Stimulated activated CD4-positive, alpha-beta T cell treated with anti-CD3 and anti-CD28 coated beads, Interleukin-4, amount 100 ng/mL, for 4 hours (primary cell): ENCODE results near the gene AGBL1.
"Not testable (repeated sequence)": the region's sequence is repeated elsewhere in the genome, so short reads cannot be mapped to it uniquely, and the experiment has no call there.

Source experiments
- DNase-seq, 2 experiments: peaks; one replicate each; pipeline ENCODE4 v3.0.0-alpha.2; 2020

Gene AGBL1

DNA sequence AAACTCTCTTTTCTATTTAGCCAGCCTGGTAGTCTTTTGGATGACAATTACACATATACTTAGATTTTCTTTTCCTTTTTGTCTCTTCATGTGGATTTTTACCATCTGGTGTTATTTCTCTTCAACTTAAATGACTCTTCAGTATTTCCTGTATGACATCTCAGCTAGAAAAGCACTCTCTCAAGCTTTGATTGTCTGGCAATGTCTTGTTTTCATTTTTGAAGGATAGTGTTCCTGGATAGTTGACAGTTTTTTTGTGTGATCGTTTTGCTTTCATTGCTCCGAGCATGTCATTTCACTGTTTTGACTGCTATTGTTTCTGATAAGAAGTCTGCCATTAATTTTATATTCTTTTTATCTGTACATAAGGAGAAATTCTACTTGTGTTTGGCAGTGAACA is 766.4 kb downstream of the AGBL1 start:
- DNase-seq, result no peak

DNA sequence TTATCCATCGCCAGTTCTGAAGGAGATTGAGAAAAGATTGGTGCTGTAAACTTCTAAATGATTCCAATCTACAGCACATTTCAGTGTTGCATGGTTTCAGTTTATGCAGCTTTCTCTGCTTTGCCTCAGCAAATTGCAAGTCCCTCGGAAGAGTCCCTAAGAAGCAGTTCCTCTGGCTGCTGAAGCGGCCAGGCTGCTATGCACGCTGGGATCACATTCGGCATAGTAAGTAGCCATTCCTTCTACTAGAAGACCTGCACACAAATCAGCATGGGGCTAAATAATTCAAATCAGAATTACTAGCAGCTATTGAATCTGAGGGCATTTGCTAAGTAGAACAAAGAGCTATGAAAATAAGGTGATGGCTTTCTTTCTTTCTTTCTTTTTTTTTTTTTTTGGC is 769.5 kb downstream of the AGBL1 start:
- no peak for DNase-seq

DNA sequence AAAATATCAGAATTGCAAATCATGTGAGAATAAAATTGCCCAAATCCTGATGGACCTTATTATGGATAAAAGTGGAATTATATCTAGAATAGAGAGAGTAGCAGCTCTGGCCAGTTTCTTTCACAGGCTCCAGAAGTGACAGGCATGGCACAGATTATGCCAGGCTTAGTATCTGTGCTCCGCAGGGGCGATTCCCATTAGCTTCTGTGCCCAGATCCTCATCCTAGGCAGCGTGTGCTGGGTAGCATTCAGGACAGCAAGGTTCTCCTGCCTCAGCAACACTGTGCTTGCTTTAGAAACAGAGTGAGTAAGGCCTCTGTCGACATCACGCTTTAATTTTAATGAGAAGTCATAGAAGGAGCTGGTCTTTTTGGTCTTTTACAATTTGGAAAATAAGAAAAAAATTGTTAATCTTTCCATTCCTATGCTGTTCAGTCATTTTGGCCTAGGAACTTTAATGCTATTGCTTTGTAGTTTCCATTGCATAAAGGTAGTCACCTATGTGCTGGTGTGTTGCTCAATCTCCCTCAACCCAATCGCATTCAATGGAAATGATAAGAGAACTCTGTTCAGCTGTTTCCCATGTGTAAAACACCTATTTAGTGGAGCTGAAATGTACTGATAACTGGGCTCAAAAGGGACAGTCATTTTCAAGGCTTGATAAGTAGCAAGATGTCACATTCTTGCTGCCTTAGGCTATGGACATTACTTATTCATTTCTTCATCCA is 770.1 kb downstream of the AGBL1 start:
- no peak for DNase-seq

DNA sequence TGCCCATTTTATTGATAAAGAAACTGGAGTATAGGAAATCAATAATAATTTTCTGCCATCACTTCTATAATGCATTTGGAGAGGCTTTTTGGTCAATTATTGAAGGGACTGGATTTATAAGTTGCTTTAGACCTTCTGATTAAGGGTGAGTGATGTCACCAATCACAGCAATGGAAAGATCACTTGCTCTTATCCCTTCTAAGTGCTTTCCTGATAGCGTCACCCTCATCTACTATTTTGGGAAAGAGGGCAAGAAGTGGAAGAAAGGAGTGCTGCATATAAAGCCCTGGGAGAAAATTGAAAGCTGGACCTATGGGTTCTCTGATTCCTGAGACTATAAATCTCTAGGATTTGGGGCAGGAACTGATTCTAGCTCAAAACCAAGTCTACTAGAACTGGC is 771.3 kb downstream of the AGBL1 start:
- no peak for DNase-seq

DNA sequence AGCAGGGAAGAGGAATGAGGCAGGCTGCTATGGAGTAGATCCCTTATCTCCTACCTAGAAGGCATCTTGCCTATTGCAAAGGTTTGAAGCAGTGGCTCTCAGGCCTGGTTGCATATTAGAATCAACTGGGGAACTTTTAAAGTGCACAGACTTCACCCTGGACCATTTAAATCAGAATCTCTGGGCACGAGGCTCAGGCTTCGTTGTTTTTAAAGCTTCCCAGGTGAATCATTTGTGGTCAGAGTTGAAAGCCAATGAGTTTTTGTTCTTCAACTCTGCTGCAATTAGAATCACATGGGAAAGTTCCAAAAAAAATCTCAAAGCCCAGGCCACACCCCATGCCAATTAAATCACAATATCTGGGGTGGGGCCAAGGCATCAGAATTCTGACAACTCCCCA is 773.1 kb downstream of the AGBL1 start:
- DNase-seq, result no peak

DNA sequence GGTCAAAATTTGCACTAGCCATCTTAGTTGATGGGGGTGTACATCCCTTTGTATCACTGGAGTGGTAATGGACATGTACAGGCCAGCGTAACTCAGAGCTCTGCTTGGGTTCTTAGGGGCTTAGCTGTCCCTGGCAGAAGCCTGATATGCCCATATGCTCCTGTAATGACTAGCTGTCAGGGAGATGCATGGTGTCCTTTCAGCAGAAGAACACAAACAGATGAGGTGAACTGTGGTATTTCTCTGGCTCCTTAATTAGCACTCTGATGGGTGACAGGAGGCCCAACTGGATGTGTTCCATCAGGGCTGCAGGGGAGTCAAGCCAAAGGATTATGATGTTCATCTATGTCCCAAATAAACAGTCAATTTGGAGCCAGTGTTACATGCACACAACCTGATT is 774.5 kb downstream of the AGBL1 start:
- DNase-seq, result no peak

DNA sequence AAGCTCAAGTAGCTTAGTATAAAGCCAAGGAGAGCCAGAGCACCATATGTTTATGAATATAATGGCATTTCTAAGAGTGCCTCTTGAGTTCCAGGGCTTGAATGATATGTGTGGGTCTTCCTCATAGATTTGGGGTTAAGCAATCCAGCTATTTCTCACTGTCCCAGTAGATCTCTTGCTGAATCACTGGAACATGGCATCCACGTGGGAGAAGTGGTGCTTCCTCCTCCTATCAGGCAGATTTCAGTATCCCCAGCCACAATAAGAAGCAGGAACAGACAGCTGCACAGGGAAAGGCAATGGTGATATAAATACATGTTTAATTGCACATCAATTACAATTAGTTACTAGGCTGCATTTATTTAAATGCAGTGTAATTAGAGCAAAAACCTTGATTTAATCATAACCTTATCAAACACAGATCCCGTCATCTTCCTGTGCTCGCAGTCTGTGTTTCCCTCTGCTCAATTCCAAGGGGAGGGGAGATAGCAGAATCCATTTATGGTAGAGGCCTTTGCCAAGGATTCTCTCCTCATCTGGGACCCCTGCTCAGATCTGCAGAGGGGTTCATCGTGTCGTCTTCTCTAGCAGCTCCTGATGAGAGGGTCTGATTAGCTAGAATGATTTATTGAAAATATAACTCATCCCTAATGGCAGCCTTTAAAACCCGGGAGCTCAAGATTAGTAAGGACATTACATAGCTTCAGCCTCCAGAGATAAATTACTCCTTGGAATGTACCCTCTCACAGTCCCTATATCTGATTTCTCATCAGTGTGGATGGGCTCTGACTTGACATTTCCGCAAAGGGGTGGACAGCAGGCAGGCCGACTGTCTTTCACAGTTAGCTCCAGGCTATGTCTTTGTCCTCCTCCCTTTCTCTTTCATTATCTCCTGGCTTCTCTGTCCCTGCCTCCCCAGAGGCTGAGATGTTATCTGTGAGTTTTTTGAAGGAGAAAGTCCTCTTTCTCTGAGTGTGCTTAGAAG is 775.9 kb downstream of the AGBL1 start:
- DNase-seq, result no peak

DNA sequence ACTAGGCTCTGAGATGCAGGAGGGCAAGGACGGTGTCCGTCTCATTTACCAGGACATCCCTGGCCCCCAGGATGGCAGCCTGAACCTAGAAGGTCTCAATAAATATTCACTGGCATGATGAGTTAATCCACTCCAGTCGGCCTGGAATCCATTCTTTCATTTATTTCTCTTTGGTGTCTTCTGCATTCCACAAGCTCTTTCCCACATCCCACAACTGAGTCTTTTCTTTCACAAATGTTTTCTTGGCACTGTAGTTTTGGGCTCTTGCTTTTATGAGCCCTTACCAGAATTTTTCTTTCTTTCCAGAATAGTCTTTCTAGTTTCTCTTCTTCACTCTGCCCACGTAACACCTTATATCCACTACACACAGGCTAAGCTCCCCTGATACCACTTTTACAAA is 778.0 kb downstream of the AGBL1 start:
- no peak for DNase-seq

DNA sequence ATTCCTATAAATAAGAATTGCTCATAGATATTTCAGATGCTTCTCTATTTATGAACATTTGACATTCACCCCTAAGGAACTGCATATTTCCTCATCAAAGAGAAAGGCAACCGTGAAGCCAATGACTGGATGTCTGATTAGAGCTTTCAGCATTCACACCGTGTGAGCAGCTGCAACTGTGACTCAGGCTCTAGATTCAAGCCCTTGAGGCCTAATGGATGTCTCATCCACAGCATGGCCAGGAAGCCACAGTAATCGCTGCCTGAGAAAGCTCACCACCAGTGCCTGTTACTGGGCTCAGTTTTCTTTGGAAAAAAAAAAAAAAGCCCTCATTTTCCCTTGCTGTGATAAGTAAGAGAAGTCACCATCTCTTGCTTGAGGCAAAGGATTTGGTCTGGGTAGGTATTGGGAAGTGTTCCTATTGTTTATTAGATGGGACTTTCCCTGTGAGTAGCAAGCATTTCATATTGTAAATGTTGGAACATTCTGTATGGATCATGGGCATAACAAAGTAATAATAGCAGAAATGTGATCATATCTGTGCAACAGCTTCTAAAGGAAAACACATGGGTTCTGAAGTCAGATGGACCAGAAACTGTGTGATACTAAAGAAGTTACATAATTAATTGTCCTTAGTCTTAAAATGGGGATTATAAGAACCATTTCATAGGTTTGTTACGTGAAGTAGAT is 783.7 kb downstream of the AGBL1 start:
- no peak for DNase-seq

DNA sequence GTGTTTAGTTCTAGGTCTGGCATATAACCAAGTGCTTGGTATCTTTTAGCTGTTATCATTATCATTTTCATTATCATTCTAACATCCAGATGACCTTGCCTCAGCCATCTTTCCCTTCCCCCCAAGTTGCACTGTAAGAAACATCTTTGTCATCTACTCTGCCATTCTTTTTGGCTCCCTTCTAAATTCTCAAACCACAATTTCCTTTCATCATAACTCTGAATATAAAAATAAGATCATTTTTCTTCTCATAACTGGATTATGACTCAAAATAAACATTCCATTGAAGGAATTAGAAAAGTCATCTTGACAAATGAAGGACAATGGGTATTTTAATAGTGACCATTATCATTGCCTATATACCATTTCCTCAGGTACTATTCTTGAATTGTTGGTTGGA is 786.2 kb downstream of the AGBL1 start:
- no peak for DNase-seq

DNA sequence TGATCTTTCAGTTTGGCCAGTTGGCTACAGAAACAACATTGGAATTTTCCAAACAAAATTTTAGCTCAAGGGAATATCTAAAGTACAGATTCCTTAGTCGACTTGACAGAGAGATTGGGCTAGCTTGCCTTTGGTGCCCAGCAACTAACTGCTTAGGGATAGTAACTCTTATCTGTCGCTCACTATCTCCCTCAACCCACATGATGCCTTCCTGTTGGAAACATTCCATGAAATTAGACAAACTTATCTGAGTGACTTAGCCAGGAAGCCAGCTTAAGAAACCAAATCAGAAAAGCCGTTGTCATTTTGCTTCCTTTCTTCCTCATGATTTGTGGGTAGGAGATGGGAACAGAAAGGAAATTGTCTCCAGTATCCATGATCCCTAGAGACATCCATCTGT is 791.2 kb downstream of the AGBL1 start:
- DNase-seq, result no peak

DNA sequence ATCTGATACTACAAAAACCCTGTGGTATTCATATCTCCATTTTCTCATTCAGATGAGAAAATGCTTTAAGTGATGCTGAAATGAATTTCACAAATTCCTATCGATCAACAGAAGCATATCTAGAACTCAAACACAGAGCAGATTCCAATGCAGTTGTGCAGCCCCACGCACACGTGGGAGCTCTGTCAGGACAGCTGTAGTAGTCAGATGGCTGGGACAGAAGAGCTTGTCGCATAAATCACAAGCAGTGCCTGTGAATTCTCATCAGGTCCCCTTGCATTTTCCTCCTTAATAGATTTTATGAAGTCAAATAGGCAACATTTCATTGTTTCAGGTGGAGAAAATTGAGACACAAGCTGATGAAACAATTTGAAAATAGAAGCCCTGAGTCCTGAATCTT is 792.3 kb downstream of the AGBL1 start:
- DNase-seq, result no peak

DNA sequence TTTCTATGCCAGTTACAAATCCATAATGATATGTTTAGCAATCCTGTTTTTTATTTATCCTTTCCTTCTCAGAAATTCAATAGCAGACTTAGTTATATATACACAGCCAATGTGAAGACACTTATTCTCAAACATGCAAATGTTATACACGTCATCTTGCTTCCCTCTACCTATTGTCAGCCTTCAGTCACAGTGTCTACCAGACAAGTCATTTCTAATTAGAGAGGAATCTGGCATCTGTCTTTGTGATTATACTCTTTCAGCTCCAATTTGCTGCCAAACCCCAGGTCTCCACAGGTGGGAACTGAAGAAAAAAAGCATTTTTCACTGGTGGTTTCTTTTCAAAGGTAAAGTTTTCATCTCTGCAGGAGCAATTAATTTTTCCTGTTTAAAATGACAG is 793.1 kb downstream of the AGBL1 start:
- DNase-seq, result no peak

DNA sequence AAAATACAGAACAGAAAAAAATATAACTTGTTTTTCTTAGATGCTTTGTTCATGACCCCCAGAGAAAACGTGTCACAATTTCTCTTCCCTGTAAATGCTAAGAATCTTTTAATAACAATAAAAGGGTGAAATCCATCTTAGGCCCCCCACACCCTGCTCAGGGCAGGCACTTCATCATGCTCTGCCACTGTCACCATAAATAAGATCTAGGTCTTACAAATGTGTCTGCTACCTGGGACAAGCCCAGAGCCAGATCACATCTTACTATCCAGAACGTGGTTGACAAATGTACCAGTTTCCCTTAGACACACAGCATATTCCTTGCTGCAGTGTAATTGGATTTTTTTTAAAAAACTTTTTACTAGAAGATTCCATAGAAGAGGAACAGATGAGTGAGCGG is 795.4 kb downstream of the AGBL1 start:
- DNase-seq, result no peak

DNA sequence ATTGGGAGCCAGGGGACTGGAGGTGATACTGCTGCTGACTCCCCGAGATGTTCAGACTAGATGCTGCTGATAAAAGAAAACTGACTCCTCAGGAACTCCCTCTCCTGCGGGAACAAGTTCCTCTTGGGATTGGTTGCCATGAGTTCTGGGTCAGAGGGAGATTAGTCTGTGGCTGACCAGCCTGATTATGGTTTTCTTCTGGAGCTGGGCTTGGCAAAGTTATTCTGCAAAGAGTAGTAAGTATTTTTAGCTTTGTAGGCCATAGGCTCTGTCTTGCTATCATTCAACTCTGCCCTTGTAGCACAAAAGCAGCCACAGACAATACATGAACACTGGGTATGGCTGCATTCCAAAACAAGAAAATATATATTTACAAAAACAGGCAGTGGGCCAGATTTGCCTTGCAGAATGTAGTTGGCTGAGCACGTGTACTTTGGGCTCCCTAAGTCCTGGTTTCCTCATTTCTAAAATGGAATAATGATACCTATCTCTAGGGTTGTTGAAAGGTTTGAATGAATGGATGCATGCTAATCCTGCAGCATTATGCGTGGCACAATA is 796.8 kb downstream of the AGBL1 start:
- DNase-seq, result no peak

DNA sequence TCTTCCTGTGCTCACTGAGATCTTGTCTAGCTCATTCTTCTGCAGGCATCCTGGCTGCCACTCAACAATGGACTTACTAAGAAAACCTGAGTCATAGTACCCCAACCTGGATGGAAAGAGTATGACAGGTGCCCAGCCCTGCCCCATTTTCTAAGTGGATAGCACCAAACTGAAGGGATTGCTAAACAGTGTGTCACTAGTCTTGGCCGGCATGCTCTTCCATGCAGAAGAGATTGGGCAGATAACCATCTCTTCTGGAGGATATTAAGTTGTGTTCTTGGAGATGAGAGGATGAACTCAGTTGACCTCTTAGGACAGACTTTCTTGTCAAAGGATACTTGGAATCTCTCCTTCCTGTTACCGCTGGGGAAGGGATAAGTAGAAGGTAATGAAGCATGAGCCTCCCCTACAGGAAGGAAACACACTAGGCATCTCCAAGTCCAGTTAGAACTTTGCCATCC is 797.5 kb downstream of the AGBL1 start:
- no peak for DNase-seq

DNA sequence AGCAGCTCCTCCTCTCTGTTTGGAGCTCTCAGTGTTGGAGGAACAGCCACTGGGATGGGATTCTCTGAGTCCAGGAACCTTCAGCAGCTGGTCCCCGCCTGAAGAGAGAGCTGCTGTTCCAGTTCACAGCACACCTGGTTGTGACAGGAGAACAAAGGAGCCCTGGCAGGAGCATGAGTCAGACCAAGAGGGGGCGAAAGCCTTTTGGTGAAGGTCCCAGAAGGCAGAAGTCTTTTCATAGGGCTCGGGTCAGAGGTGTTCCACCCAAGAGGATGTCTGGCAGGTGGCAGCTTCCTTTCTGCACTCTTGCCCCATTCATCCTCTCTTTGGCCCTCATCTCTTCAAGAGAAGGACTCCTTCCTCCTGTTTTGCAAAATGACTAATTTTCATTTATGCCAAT is 799.2 kb downstream of the AGBL1 start:
- DNase-seq, result not testable (repeated sequence)

DNA sequence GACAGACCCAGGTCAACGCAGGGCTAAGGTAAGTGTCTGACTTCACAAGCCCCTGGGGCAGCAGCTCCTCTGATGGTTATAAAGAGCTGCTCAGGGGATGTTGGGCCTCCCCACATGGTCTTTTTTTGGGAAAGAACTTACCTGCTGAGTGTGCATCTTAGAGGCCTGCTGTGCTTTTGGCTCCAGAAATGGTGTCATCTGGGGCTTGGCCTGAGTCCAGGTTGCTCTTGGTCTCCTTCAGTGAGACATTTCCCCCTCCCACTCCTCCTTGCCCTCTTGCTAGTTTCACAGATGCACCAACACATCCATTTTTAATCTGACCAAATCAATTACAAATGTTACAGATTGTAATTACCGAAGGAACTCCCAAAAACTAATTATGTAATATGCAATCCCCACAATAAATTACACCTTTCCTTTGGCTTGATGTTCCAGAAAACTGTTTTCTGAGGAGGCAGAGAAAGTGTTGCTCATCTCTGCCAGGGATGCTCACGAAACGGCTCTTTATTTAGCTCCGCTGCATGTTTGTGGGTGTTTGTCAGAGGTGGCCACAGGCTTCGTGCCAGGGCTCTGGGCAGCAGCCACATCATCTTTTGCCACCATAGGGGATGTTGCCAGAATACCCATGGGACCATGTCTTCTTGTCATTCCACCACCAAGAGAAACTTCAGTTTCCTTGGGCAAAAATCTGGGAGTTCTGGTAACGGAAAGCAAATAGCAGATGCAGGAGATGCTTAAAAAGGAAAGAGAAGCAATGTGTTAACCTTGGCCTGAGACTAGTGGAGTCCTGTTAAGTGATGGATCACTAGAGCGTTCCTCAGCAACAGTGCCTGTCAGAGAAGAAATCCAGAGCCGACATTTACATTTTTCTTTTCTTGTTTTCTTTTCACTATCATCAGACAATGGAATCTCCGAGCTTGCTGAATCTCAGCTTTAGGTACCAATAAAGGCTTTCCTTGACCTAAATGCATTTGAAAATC is 799.9 kb downstream of the AGBL1 start:
- DNase-seq, result no peak

DNA sequence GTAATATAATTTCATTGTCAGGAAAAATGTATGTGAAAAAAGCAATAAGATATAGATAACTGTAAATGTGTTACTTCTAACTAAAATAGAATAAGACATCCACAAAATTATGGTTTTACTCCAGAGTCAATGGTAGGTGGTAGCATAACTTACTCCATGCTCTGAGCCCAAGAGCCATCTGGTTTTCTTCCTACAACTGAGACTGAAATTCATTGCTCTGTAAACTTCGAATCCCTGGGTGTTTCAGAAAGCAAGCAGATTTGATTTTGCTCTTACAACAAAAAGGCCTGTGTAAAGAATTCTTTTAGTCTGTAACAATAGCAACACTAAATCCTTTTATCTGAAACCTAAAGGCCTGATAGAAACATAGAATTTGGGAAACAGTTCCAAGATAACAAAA is 805.9 kb downstream of the AGBL1 start:
- no peak for DNase-seq

DNA sequence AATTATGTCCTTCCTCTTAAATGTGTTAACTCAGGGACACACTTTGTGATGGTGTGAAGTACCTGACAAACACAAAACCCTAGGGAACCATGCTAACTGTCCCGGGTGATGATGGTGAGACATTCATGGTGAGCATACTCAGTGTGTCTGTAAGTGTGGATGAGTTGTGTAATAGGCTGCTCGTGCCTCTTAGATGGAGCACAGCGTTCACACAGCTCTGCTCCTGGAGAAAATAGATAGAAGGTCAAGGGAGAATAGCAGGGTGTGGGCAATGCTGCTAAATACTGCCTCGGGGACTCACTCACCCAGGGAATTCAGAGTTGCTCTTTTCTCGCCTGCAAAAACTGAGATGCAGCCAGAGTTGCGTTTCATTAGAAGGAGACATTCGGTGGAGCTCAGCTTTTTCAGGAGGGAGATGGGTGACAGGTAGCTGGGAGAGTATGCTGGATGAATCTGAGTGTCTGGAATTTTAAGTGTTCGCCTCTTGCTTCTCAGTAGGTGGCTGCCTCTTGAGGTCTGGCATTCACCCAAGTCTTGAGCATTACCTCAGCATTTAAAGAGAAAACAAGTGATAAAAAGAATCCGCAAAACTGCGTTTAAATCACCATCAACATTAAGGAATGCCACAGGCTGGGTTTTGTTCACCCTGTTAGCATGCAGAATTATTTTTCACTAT is 813.2 kb downstream of the AGBL1 start:
- no peak for DNase-seq

DNA sequence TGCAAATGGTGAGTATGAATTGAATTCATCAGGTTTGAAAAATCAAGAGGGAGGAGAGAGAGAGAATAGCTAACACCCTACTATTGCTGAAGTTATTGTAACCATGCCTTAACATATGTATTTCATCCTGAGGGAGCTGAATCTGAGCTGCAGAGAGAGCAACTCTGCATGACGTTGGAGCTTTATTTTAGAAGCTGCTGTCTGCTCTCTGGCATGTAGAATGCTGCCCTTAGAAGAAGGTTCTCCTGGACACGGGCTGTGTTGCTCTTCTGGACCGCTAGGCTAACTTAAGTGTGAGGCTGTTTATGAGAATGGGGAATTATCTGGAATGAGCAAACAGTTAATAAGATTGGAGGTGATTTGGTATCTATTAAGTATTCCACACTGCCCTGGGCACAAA is 814.6 kb downstream of the AGBL1 start:
- no peak for DNase-seq
